Lower leg skin (tissue), 3 donors: ENCODE results near the gene ADGRL3.

ENCODE experiments used
- POLR2A ChIP-seq, 2 donors: fragments of 450-650 bp; IDR thresholded peaks; one replicate each; pipeline ENCODE4 v1.6.1; 2016 to 2017; ENCODE audit warnings: antibody characterized with exemption in 2 of 2, mild to moderate bottlenecking in 1 of 2, moderate library complexity in 1 of 2
- TF ChIP-seq, protein P1 (sequence below), 3 donors: fragments of 450-650 bp; IDR thresholded peaks; one replicate each; pipeline ENCODE4 v1.5.1; 2016; ENCODE audit warnings: antibody characterized with exemption in 3 of 3, mild to moderate bottlenecking in 3 of 3, moderate library complexity in 2 of 3

DNA sequence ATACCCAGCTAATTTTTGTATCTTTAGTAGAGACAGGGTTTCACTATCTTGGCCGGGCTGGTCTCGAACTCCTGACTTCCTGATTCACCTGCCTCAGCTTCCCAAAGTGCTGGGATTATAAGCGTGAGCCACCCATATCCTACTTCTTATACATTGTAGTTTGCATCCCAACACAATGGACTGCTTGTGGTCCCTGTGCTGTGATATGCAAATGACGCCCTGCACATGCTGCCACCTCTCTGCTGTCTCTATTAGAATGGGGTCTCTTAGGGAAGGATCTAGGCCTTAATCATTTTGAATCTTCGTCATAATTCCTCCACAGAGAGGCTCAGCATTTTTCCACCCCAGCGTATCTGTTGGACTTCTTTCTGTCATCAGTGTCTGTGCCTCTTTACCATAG, 595.9 kb downstream of the ADGRL3 start:
- TF ChIP-seq, protein P1, sequence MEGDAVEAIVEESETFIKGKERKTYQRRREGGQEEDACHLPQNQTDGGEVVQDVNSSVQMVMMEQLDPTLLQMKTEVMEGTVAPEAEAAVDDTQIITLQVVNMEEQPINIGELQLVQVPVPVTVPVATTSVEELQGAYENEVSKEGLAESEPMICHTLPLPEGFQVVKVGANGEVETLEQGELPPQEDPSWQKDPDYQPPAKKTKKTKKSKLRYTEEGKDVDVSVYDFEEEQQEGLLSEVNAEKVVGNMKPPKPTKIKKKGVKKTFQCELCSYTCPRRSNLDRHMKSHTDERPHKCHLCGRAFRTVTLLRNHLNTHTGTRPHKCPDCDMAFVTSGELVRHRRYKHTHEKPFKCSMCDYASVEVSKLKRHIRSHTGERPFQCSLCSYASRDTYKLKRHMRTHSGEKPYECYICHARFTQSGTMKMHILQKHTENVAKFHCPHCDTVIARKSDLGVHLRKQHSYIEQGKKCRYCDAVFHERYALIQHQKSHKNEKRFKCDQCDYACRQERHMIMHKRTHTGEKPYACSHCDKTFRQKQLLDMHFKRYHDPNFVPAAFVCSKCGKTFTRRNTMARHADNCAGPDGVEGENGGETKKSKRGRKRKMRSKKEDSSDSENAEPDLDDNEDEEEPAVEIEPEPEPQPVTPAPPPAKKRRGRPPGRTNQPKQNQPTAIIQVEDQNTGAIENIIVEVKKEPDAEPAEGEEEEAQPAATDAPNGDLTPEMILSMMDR (IDR thresholded peaks at IDR 0.05) = no peak
- TF ChIP-seq POLR2A (IDR thresholded peaks at IDR 0.05) = no peak
